ENCODE data around the gene FILIP1L.

Gene FILIP1L

GRCh38 chr3:100114413-100115030 is at the start of gene FILIP1L:
TSS of gene FILIP1L (minus strand) at chr3:100114501.
- no peak for DNase-seq
- intact Hi-C loops (cut with DNase I): no loop called here

- intact Hi-C loops (cut with DNase I): no loop called here
- no peak for DNase-seq
Measured at GRCh38 chr3:100163787-100164186, 49.5 kb upstream of the FILIP1L start.

GRCh38 chr3:100160521-100160920 is 46.2 kb upstream of the FILIP1L start:
- intact Hi-C loops (cut with DNase I): no loop called here
- DNase-seq: no peak

GRCh38 chr3:100159331-100160153 is 45.2 kb upstream of the FILIP1L start:
- intact Hi-C loops (cut with DNase I): no loop called here
- DNase-seq: no peak

GRCh38 chr3:100158918-100159330 is 44.6 kb upstream of the FILIP1L start:
- DNase-seq: no peak
- intact Hi-C loops (cut with DNase I): no loop called here

- DNase-seq: no peak
- intact Hi-C loops (cut with DNase I): no loop called here
Measured at GRCh38 chr3:100157685-100158084, 43.4 kb upstream of the FILIP1L start.

GRCh38 chr3:100155590-100155989 is 41.3 kb upstream of the FILIP1L start:
- intact Hi-C loops (cut with DNase I): no loop called here
- DNase-seq: no peak

- DNase-seq: no peak
- intact Hi-C loops (cut with DNase I): no loop called here
Measured at GRCh38 chr3:100155128-100155527, 40.8 kb upstream of the FILIP1L start.

GRCh38 chr3:100154171-100154570 is 39.9 kb upstream of the FILIP1L start:
- DNase-seq: no peak
- intact Hi-C loops (cut with DNase I): no loop called here

- intact Hi-C loops (cut with DNase I): no loop called here
- DNase-seq: no peak
Measured at GRCh38 chr3:100151024-100151707, 36.9 kb upstream of the FILIP1L start.

- DNase-seq: no peak
- intact Hi-C loops (cut with DNase I): no loop called here
Measured at GRCh38 chr3:100150473-100150872, 36.2 kb upstream of the FILIP1L start.

- intact Hi-C loops (cut with DNase I): no loop called here
- no peak for DNase-seq
Measured at GRCh38 chr3:100149713-100150415, 35.6 kb upstream of the FILIP1L start.

GRCh38 chr3:100149130-100149529 is 34.8 kb upstream of the FILIP1L start:
- no peak for DNase-seq
- intact Hi-C loops (cut with DNase I): no loop called here

- intact Hi-C loops (cut with DNase I): no loop called here
- no peak for DNase-seq
Measured at GRCh38 chr3:100144255-100144866, 30.1 kb upstream of the FILIP1L start.

GRCh38 chr3:100141586-100141985 is 27.3 kb upstream of the FILIP1L start:
- intact Hi-C loops (cut with DNase I): no loop called here
- no peak for DNase-seq

GRCh38 chr3:100140976-100141375 is 26.7 kb upstream of the FILIP1L start:
- DNase-seq: no peak
- intact Hi-C loops (cut with DNase I): no loop called here

- intact Hi-C loops (cut with DNase I): no loop called here
- no peak for DNase-seq
Measured at GRCh38 chr3:100136921-100137320, 22.6 kb upstream of the FILIP1L start.

GRCh38 chr3:100131241-100131640 is 16.9 kb upstream of the FILIP1L start:
- no peak for DNase-seq
- intact Hi-C loops (cut with DNase I): no loop called here

- intact Hi-C loops (cut with DNase I): no loop called here
- no peak for DNase-seq
Measured at GRCh38 chr3:100129941-100130340, 15.6 kb upstream of the FILIP1L start.

- intact Hi-C loops (cut with DNase I): no loop called here
- no peak for DNase-seq
Measured at GRCh38 chr3:100128565-100128964, 14.3 kb upstream of the FILIP1L start.

GRCh38 chr3:100127792-100128191 is 13.5 kb upstream of the FILIP1L start:
- intact Hi-C loops (cut with DNase I): no loop called here
- DNase-seq: no peak

All from posterior cingulate gyrus (tissue), 11 donors.